ENCODE measurements around the gene MYOM1.

The MYOM1 gene

GRCh38 chr18:3151399-3152264, 68.1 kb downstream of the MYOM1 start:
- DNase-seq (ENCODE audit: low spot score), result peak; percentile 48

GRCh38 chr18:3150688-3151087, 69.1 kb downstream of the MYOM1 start:
- DNase-seq (ENCODE audit: low spot score), result no peak

GRCh38 chr18:3150274-3150673, 69.5 kb downstream of the MYOM1 start:
- DNase-seq (ENCODE audit: low spot score), result no peak

DNA sequence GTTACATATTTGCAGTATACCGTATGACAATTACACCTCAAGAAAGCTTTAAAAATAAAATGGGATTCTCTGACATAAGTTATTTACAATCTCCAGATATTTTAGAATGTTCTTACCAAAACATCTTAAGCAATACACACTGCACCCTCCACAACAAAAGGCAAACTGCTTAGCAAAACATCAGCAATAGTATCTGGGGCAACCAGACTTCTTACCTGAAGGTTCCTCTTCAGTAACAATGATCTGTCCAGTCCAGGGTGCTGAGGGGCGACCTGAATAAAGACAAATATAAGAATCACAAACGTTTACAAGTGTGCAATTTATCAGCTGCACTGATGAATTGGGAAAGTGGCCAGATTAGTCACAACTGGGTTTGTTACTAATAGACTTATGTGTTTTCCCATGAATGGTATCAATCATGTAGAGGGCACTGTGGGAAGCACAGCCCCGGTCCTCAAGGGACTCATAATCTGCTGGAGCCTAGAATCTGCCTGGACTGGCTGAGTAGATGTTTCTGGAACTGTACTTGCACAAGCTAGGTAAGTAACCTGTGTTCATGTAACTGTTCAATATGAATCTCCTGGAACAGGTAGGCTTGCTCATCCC, 70.7 kb downstream of the MYOM1 start:
- DNase-seq (ENCODE audit: low spot score), result no peak

- DNase-seq (ENCODE audit: low spot score), result no peak
Measured at GRCh38 chr18:3147935-3148554, 71.7 kb downstream of the MYOM1 start.

DNA sequence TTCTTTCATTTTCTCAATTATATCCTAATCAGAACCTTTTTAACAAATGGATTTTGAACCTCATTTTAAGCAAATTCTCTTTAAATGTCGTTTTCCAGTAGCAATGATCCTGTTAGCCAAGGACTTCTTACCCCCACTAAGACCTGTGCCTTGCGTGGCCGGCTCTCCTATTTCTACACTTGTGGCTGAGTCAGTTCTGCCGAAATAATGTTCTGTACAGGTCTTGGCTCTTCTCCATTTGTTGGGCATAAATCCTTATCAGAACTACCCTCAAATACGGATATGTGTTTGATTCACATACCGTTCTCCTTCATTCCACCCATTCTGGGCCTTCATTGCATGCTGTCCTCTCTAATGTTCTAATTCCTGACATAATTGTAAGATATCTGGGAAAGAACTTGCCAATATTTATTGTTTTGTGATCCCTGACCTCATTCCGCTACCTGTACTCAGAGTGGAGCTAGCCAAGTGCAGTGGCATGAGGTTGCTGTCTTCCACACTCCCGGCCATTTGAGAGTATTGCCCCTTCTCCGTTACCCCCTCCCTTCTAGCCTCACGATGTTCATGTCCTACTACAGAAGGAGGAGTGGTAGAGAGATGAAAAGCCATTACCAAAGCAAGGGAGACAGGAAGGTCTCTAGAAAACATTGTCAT, 78.7 kb downstream of the MYOM1 start:
- DNase-seq (ENCODE audit: low spot score), result no peak

DNA sequence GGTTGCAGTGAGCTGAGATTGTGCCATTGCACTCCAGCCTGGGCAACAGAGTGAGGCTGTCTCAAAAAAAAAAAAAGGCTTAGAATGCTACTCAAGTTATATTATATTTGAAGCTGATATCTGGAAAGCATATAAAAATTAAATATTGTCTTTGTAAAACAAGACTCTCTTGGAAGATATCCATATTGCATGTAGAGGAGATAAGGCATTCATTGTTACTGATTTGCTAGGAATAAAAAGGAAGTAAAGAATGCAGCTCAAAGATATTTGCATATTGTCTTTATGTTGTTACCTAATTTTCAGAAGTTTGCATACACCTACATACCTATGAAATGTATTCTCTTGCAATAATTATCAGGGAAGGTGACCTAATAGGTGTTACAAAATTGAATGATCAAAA, 79.4 kb downstream of the MYOM1 start:
- DNase-seq (ENCODE audit: low spot score), result no peak

DNA sequence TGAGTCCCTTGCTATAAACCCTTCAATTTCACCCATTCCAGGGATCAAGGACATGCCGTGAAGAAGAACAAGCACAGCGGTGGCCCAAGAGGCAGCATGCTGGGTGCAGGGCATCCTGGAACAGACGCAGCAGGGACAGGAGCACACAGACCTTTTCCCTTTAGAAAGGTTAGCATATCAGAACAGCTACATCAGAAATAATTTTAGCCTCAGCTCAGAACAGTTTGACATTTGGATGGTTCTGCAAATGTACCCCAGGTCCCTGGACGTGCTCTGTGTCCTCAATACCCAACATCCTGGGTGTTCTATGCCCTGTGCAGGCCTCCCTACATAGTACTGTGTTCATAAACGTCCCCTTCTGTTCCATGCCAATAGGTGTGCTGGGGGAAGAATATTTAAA, 80.4 kb downstream of the MYOM1 start:
- no peak for DNase-seq (ENCODE audit: low spot score)

GRCh38 chr18:3138274-3138975, 81.3 kb downstream of the MYOM1 start:
- no peak for DNase-seq (ENCODE audit: low spot score)

DNA sequence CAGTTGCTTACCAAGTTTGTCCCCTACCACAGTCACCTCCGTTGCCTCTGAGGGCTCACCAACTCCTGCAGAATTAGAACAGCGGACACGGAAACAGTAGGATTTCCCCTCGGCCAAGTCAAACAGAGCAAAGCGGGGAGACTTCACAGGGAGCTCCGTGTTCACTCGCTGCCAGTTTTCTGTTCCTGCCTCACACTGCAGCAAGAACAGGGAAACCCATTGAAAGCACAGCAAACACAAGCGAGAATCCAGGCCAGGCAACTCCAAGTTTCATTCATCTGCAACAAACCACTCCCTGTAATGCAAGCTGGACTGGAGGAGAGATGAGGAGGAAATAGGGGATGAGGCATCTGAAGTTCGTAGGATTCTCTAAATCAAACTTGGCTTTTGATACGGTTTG, 84.2 kb downstream of the MYOM1 start:
- DNase-seq (ENCODE audit: low spot score), result no peak

GRCh38 chr18:3132700-3133099, 87.1 kb downstream of the MYOM1 start:
- no peak for DNase-seq (ENCODE audit: low spot score)

DNA sequence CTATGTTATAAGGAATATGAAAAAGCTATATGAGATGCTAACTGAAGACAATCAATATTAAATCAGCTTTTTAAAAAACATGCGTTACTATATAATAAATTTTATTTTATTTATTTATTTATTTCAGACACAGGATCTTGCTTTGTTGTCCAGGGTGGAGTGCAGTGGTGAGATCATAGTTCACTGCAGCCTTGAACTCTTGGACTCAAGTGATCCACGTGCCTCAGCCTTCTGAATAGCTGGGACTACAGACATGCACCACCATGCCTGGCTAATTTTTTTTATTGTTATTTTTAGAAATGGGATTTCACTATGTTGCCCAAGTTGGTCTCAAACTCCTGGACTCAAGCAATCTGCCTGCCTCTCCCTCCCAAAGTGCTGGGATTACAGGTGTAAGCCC, 89.4 kb downstream of the MYOM1 start:
- DNase-seq (ENCODE audit: low spot score), result no peak

- DNase-seq (ENCODE audit: low spot score), result peak; percentile 69
Measured at GRCh38 chr18:3129053-3129864, 90.5 kb downstream of the MYOM1 start.

GRCh38 chr18:3126457-3127097, 93.2 kb downstream of the MYOM1 start:
- DNase-seq (ENCODE audit: low spot score), result no peak

GRCh38 chr18:3124822-3125221, 94.9 kb downstream of the MYOM1 start:
- no peak for DNase-seq (ENCODE audit: low spot score)

DNA sequence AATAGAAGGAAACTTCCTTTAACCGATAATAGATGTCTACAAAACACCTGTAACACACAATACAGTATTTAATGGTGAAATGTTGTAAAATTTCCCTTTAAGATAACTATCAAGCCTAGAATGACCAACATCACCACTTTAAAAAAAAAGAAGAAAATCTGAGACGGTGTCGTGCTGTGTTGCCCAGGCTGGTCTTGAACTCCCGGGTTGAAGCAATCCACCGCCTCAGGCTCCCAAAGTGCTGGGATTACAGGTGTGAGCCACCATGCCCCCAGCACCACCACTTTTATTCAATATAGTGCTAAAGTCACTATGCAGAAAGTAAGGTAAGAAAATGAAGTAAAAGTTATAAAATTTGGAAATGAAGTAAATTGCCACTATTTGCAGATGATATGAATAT, 96.9 kb downstream of the MYOM1 start:
- DNase-seq (ENCODE audit: low spot score), result no peak

GRCh38 chr18:3121259-3121658, 98.5 kb downstream of the MYOM1 start:
- DNase-seq (ENCODE audit: low spot score), result no peak

- DNase-seq (ENCODE audit: low spot score), result no peak
Measured at GRCh38 chr18:3120356-3120755, 99.4 kb downstream of the MYOM1 start.

- DNase-seq (ENCODE audit: low spot score), result no peak
Measured at GRCh38 chr18:3119401-3120341, 100.1 kb downstream of the MYOM1 start.
